ENCODE data around the gene EIF4EBP3. TPM values are rescaled to one million over a fixed set of nuclear protein-coding genes. Genes with fewer than 3 reads are reported as not detected.

The EIF4EBP3 gene
- total RNA-seq, 4 donors from 2014 or later: 19.2 to 46.1 (median 30.3) TPM

DNA sequence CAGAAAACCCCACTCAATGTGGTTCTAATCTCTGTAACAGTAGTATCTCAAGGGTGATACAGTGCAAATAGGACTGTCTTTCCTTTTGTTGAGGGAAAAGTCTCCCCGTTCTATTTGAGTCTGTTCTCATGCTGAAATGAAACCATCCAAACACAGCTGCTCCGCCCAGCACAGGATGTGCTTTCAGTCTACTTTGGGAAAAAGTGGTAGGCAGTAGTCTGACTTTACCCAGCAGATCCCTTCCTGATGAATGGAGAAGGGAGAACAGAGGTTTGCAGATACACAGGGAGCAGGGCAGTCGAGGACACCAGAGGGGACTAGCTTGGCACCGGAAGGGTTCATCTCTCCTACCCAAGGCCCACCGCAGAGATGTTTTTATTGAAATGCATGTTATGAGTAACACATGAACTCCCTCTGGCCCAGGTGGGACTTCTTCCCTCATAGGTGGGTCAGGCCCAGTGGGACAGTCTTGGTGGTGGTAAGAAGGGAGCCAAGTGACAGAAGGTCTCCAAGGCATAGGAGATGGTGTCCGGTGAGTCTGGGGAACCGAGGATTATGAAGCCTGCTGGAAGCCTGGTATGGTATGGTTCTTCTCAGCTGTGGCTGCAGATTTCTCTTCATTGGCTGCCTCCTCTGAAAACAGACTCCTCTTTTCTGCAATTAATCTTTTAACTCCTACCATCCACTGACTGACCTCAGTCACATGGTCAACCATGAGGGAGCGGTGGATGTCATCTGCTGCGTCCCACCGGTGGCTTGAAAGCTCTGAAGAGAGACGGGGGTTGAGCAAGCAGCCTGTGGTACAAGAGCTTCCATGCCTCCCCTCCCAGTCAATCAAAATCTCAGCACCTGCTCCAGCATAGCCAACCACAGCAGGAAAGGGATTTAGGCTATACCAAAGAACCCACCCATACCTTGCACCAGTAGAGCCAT is 3.0 kb downstream of the EIF4EBP3 start:
- WGBS: 86% methylated on average over 10 of the region's 11 CpGs
- DNase-seq (ENCODE audit: low spot score in 2 of 2): peak in 1 of 2 donors; percentile 70

DNA sequence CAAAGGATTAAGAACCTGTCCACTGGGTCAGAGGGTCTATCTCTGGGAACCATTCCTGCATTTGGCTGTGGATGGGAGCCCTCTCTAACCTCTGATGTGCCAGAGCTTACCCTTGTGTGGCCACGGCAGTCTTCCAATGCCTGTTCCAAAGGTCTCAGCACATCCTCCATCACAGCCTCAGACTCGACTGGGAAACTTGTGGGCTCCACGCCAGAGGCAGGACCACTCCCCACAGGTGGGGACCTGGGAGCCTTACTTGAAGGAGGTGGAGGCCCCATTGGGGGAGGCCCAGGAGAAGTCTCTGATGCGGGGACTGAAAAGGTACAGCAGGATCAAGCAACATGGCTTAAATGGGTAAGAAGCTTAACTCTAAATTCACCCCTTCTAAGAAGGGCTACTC is 4.4 kb downstream of the EIF4EBP3 start:
- Histone ChIP-seq H3K36me3 (peaks cover 32% of the 10 kb centered on the region), H3K27ac (no peak overlapping the region), H3K27me3 (no peaks in the 10 kb centered on the region), H3K4me3 (no peak overlapping the region), H3K9me3 (no peaks in the 10 kb centered on the region), H3K4me1 (peaks cover 62% of the 10 kb centered on the region)
- 75% methylated on average over 4 of the region's 4 CpGs for WGBS
- TF ChIP-seq, protein P1, sequence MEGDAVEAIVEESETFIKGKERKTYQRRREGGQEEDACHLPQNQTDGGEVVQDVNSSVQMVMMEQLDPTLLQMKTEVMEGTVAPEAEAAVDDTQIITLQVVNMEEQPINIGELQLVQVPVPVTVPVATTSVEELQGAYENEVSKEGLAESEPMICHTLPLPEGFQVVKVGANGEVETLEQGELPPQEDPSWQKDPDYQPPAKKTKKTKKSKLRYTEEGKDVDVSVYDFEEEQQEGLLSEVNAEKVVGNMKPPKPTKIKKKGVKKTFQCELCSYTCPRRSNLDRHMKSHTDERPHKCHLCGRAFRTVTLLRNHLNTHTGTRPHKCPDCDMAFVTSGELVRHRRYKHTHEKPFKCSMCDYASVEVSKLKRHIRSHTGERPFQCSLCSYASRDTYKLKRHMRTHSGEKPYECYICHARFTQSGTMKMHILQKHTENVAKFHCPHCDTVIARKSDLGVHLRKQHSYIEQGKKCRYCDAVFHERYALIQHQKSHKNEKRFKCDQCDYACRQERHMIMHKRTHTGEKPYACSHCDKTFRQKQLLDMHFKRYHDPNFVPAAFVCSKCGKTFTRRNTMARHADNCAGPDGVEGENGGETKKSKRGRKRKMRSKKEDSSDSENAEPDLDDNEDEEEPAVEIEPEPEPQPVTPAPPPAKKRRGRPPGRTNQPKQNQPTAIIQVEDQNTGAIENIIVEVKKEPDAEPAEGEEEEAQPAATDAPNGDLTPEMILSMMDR (IDR thresholded peaks at IDR 0.05): no peak
- no peak for TF ChIP-seq EP300 (IDR thresholded peaks at IDR 0.05)
- no peak for DNase-seq (ENCODE audit: low spot score in 2 of 2)

More for the DNA sequence above, 3.0 kb downstream of the EIF4EBP3 start:
- Histone ChIP-seq H3K4me1 (peaks cover 53% of the 10 kb centered on the region), H3K9me3 (no peaks in the 10 kb centered on the region), H3K27me3 (no peaks in the 10 kb centered on the region), H3K27ac (no peak overlapping the region), H3K36me3 (peaks cover 32% of the 10 kb centered on the region), H3K4me3 (no peak overlapping the region)
- no peak for TF ChIP-seq EP300 (IDR thresholded peaks at IDR 0.05)
- TF ChIP-seq POLR2AphosphoS5 (IDR thresholded peaks at IDR 0.05): no peak
- no peak for TF ChIP-seq POLR2A (IDR thresholded peaks at IDR 0.05)
- TF ChIP-seq, protein P1 (IDR thresholded peaks at IDR 0.05): no peak

DNA sequence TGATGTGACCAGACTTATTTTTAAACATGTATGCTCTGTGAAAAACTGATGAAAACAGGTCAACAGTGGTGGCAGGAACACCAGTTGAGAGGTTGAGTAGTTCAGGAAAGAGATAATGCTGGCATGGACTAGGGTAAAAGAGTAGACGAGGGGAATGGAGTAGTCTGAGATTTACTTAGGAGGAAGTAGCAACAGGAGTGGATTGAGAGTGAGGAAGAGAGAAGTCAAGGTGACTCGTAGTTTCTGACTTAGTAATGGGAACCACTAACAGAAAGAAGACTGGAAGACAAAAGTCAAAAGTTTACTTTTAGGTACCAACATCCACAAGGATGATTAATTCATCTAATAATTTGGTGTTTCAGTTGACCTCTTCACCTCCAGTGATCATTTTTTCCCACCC is 6.2 kb downstream of the EIF4EBP3 start:
- H3K9me3 ChIP-seq: no peaks in the 10 kb centered on the region
- no peaks in the 10 kb centered on the region for H3K27me3 ChIP-seq
- no peak overlapping the region for H3K27ac ChIP-seq
- 78% methylated on average over 2 of the region's 2 CpGs for WGBS
- TF ChIP-seq POLR2A (IDR thresholded peaks at IDR 0.05): no peak
- TF ChIP-seq, protein P1 (IDR thresholded peaks at IDR 0.05): no peak
- peaks cover 32% of the 10 kb centered on the region for H3K36me3 ChIP-seq
- H3K4me1 ChIP-seq: peaks cover 48% of the 10 kb centered on the region
- H3K4me3 ChIP-seq: no peak overlapping the region
- no peak for DNase-seq (ENCODE audit: low spot score in 2 of 2)

DNA sequence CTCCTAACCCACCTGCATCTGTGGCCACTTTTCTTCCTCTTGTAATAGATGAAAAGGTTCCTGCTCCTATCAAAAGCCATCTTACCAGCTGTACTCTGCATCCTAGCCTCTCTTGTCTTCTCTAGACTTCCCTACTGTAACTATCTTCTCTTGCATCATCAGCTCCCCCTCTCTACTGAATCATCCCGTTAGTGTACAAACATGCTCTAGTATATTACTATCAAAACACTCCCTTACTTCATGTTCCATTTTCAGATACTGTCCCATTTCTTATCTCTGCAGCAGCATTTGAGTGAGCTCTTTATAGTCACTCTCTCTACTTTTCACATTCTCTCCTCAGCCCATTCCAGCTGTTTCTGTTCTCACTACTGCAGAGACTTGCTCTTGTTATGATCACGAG is 7.0 kb downstream of the EIF4EBP3 start:
- H3K9me3 ChIP-seq: no peaks in the 10 kb centered on the region
- H3K27ac ChIP-seq: no peak overlapping the region
- H3K27me3 ChIP-seq: no peaks in the 10 kb centered on the region
- WGBS: 59% methylated on average over 2 of the region's 2 CpGs
- no peak overlapping the region for H3K4me3 ChIP-seq
- TF ChIP-seq POLR2A (IDR thresholded peaks at IDR 0.05): no peak
- TF ChIP-seq, protein P1 (IDR thresholded peaks at IDR 0.05): no peak
- TF ChIP-seq EP300 (IDR thresholded peaks at IDR 0.05): no peak
- TF ChIP-seq POLR2AphosphoS5 (IDR thresholded peaks at IDR 0.05): no peak
- H3K4me1 ChIP-seq: peaks cover 40% of the 10 kb centered on the region
- H3K36me3 ChIP-seq: peaks cover 32% of the 10 kb centered on the region
- DNase-seq (ENCODE audit: low spot score in 2 of 2): no peak

DNA sequence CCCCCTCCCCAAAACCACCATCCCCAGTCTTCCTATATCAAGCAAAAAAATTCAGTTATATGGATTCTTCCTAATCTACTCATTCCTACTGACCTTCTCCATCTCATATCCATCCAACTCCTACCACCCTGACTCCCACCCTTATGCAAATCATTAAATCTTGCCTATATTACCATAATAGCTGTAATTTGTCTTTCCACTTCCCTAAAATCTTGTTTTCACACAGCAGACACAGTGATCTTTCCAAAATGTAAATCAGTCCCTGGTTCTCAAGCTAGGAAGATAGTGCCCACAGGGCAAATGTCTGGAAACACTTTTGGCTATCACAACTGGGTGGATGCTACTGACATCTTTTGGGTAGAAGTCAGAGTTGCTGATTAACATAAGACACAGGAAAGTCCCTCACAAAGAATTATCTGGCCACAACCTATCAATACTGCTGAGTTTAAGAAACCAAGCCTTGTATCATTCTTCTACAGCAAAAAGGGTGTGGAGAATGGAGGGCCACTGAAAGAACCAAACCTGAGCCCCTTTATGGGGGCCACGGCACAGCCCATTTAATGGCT is 8.4 kb downstream of the EIF4EBP3 start:
- WGBS: 66% methylated on average over 1 of the region's 1 CpG
- H3K4me3 ChIP-seq: peak overlapping the region; percentile 76

More for the DNA sequence above, 8.4 kb downstream of the EIF4EBP3 start:
- Histone ChIP-seq H3K27me3 (no peaks in the 10 kb centered on the region), H3K9me3 (no peaks in the 10 kb centered on the region), H3K4me1 (peaks cover 32% of the 10 kb centered on the region), H3K36me3 (peaks cover 27% of the 10 kb centered on the region), H3K27ac (no peak overlapping the region)
- no peak for TF ChIP-seq POLR2A (IDR thresholded peaks at IDR 0.05)
- no peak for TF ChIP-seq EP300 (IDR thresholded peaks at IDR 0.05)
- TF ChIP-seq POLR2AphosphoS5 (IDR thresholded peaks at IDR 0.05): no peak
- TF ChIP-seq, protein P1 (IDR thresholded peaks at IDR 0.05): no peak
- DNase-seq (ENCODE audit: low spot score in 2 of 2): no peak
